ENCODE results near the gene SYCN.

SYCN gene, protein sequence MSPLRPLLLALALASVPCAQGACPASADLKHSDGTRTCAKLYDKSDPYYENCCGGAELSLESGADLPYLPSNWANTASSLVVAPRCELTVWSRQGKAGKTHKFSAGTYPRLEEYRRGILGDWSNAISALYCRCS

GRCh38 chr19:39203372-39204341 is at the start of gene SYCN:
Gene SYCN, minus strand, starts transcription at chr19:39204263. Its CDS starts 9 bp downstream, at chr19:39204254.
- H3K79me2 ChIP-seq (ENCODE audit: insufficient read depth, low read depth) = no peaks in the 10 kb centered on the region
- no peak within 1 kb of the TSS for H3K9ac ChIP-seq
- no peaks in the 10 kb centered on the region for H3K4me1 ChIP-seq (ENCODE audit: low read depth, poor library complexity, severe bottlenecking)
- H4K20me1 ChIP-seq (ENCODE audit: insufficient read depth) = no peaks in the 10 kb centered on the region
- no peak within 1 kb of the TSS for H3K27ac ChIP-seq
- H3K27me3 ChIP-seq (ENCODE audit: insufficient read depth, low read depth) = no peaks in the 10 kb centered on the region; the same call in 1 of the 2 replicates
- H3K4me3 ChIP-seq (IDR thresholded peaks at IDR 0.05; ENCODE audit: insufficient read depth, low read depth, low read length) = no peak within 1 kb of the TSS
- H3K36me3 ChIP-seq (ENCODE audit: insufficient read depth) = no peaks in the 10 kb centered on the region
- no peak within 1 kb of the TSS for H3K4me2 ChIP-seq
- TF ChIP-seq, protein P1, sequence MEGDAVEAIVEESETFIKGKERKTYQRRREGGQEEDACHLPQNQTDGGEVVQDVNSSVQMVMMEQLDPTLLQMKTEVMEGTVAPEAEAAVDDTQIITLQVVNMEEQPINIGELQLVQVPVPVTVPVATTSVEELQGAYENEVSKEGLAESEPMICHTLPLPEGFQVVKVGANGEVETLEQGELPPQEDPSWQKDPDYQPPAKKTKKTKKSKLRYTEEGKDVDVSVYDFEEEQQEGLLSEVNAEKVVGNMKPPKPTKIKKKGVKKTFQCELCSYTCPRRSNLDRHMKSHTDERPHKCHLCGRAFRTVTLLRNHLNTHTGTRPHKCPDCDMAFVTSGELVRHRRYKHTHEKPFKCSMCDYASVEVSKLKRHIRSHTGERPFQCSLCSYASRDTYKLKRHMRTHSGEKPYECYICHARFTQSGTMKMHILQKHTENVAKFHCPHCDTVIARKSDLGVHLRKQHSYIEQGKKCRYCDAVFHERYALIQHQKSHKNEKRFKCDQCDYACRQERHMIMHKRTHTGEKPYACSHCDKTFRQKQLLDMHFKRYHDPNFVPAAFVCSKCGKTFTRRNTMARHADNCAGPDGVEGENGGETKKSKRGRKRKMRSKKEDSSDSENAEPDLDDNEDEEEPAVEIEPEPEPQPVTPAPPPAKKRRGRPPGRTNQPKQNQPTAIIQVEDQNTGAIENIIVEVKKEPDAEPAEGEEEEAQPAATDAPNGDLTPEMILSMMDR (conservative IDR thresholded peaks at IDR 0.05; ENCODE audit: low read depth, low read length) = no peak
- H2AFZ ChIP-seq (ENCODE audit: low read depth) = no peak within 1 kb of the TSS

GRCh38 chr19:39253374-39254149 is 49.5 kb upstream of the SYCN start:
- H3K9ac ChIP-seq = no peak overlapping the region
- H3K27me3 ChIP-seq (ENCODE audit: insufficient read depth, low read depth) = no peaks in the 10 kb centered on the region; the same call in 1 of the 2 replicates

GRCh38 chr19:39252458-39252857 is 48.4 kb upstream of the SYCN start:
- Histone ChIP-seq H3K9ac (no peak overlapping the region), H3K27ac (no peak overlapping the region), H3K79me2 (ENCODE audit: insufficient read depth, low read depth) (no peaks in the 10 kb centered on the region), H3K4me3 (IDR thresholded peaks at IDR 0.05; ENCODE audit: insufficient read depth, low read depth, low read length) (no peak overlapping the region), H4K20me1 (ENCODE audit: insufficient read depth) (no peaks in the 10 kb centered on the region), H2AFZ (ENCODE audit: low read depth) (no peak overlapping the region), H3K36me3 (ENCODE audit: insufficient read depth) (no peaks in the 10 kb centered on the region), H3K4me2 (no peak overlapping the region), H3K4me1 (ENCODE audit: low read depth, poor library complexity, severe bottlenecking) (no peaks in the 10 kb centered on the region), H3K27me3 (ENCODE audit: insufficient read depth, low read depth) (no peaks in the 10 kb centered on the region; the same call in 1 of the 2 replicates)
- TF ChIP-seq, protein P1 (conservative IDR thresholded peaks at IDR 0.05; ENCODE audit: low read depth, low read length) = no peak

More at GRCh38 chr19:39253374-39254149, 49.5 kb upstream of the SYCN start:
- TF ChIP-seq, protein P1 (conservative IDR thresholded peaks at IDR 0.05; ENCODE audit: low read depth, low read length) = no peak
- no peaks in the 10 kb centered on the region for H4K20me1 ChIP-seq (ENCODE audit: insufficient read depth)
- H2AFZ ChIP-seq (ENCODE audit: low read depth) = no peak overlapping the region
- H3K4me3 ChIP-seq (IDR thresholded peaks at IDR 0.05; ENCODE audit: insufficient read depth, low read depth, low read length) = no peak overlapping the region
- no peaks in the 10 kb centered on the region for H3K79me2 ChIP-seq (ENCODE audit: insufficient read depth, low read depth)
- H3K27ac ChIP-seq = no peak overlapping the region
- H3K36me3 ChIP-seq (ENCODE audit: insufficient read depth) = no peaks in the 10 kb centered on the region
- no peaks in the 10 kb centered on the region for H3K4me1 ChIP-seq (ENCODE audit: low read depth, poor library complexity, severe bottlenecking)
- H3K4me2 ChIP-seq = no peak overlapping the region

DNA sequence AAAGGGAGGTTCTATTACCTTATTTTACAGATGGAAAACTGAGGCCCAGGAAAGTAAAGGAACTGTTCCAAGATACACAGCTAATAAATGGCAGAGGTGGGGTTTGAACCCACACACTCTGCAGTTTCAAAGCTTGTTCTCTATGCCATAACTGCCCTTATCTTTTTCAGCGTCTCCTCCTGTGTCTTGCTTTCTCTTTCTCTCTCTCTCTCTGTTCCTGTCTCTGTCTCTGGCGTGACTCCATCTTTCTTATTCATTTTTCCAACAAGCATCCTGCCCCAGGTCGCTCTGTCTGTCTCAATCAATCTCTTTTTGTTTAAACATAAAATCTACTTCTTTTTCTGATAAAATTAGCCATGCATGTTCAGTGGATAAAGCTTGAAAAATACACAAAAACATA is 47.8 kb upstream of the SYCN start:
- H3K4me3 ChIP-seq (IDR thresholded peaks at IDR 0.05; ENCODE audit: insufficient read depth, low read depth, low read length) = no peak overlapping the region
- no peak overlapping the region for H3K4me2 ChIP-seq
- H3K4me1 ChIP-seq (ENCODE audit: low read depth, poor library complexity, severe bottlenecking) = no peaks in the 10 kb centered on the region
- H3K36me3 ChIP-seq (ENCODE audit: insufficient read depth) = no peaks in the 10 kb centered on the region
- no peak overlapping the region for H3K27ac ChIP-seq
- H3K79me2 ChIP-seq (ENCODE audit: insufficient read depth, low read depth) = no peaks in the 10 kb centered on the region
- TF ChIP-seq, protein P1 (conservative IDR thresholded peaks at IDR 0.05; ENCODE audit: low read depth, low read length) = no peak
- no peaks in the 10 kb centered on the region for H4K20me1 ChIP-seq (ENCODE audit: insufficient read depth)
- H2AFZ ChIP-seq (ENCODE audit: low read depth) = no peak overlapping the region
- no peak overlapping the region for H3K9ac ChIP-seq
- H3K27me3 ChIP-seq (ENCODE audit: insufficient read depth, low read depth) = no peaks in the 10 kb centered on the region; the same call in 1 of the 2 replicates

Measured in KMS-11 (cell line).